ENCODE measurements around the gene MRM3.

GRCh38 chr17:799261-799660 is 17.1 kb downstream of the MRM3 start:
- no peak for TF ChIP-seq CTCF (IDR thresholded peaks at IDR 0.05; ENCODE audit: low read depth, low read length, missing input control)
- TF ChIP-seq GABPA (IDR thresholded peaks at IDR 0.05 in 1 of 2, conservative IDR thresholded peaks at IDR 0.05 in 1 of 2): no peak
- TF ChIP-seq HNF4G (IDR thresholded peaks at IDR 0.05): no peak
- no peak for TF ChIP-seq RAD21 (IDR thresholded peaks at IDR 0.05)
- no peak for TF ChIP-seq MAX (IDR thresholded peaks at IDR 0.05)

Data from liver (tissue), 3 donors.